Right lobe of liver (tissue), 4 donors: ENCODE data around the gene GALNT8.

Experiments
- POLR2A ChIP-seq: fragments of 450-650 bp; IDR thresholded peaks from one replicate; pipeline ENCODE4 v1.6.1; 2017; ENCODE audit warnings: antibody characterized with exemption, mild to moderate bottlenecking
- TF ChIP-seq, protein P1 (sequence below), 4 donors: fragments of 200-600 bp in 3 of 4; fragments of 450-650 bp in 1 of 4; IDR thresholded peaks; one replicate each; pipeline versions ENCODE4 v1.5.1 to v1.8.0; 2016 to 2022; ENCODE audit warnings: antibody characterized with exemption in 4 of 4, mild to moderate bottlenecking in 2 of 4
- donor health status: DM: no; HTN: no; CAD: no.
- donor health status: DM: no; HTN: no; CAD: no.
- donor health status: DM: no; HTN: yes; CAD: no.

DNA sequence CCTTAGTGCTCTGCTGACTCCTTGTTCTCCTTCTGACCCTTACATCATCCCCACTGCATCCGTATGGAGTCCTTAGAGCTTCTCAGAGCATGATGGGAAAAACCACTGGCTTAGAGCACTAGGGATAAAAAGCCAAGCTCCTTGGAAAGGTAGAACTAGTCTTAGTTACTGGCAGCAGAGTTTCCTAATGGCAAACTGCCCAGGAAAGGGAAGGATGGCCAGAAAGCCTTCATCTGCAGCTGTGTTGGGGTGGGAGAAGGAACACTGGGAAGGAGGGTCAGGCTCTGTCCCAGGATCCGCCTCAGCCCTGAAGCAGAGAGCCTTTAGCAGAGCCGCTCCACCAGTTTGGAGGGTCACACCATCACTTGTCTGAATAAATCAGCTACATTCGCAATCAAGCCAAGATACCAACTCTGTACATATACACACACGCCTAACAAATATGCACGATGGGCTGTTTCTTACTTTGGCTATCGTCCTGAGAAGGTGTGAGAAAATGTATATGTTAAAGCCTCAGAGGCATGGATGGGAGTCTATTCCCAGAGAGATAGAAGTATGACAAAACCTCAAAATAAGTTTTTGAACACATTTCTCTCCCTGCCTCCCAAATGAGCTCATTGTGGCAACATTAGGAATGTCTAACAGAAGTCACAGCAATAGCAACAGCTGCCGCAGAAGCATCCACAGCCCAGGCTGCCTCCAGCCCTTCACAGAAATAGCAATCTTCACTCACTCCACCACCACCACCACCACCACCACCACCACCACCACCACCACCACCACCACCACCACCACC, 18.6 kb upstream of the GALNT8 start:
- TF ChIP-seq, protein P1, sequence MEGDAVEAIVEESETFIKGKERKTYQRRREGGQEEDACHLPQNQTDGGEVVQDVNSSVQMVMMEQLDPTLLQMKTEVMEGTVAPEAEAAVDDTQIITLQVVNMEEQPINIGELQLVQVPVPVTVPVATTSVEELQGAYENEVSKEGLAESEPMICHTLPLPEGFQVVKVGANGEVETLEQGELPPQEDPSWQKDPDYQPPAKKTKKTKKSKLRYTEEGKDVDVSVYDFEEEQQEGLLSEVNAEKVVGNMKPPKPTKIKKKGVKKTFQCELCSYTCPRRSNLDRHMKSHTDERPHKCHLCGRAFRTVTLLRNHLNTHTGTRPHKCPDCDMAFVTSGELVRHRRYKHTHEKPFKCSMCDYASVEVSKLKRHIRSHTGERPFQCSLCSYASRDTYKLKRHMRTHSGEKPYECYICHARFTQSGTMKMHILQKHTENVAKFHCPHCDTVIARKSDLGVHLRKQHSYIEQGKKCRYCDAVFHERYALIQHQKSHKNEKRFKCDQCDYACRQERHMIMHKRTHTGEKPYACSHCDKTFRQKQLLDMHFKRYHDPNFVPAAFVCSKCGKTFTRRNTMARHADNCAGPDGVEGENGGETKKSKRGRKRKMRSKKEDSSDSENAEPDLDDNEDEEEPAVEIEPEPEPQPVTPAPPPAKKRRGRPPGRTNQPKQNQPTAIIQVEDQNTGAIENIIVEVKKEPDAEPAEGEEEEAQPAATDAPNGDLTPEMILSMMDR (IDR thresholded peaks at IDR 0.05) = no peak
- TF ChIP-seq POLR2A = no peak
